WERI-Rb-1 (cell line): ENCODE measurements around the gene TMEM163.
"Not testable (repeated sequence)": the region's sequence is repeated elsewhere in the genome, so short reads cannot be mapped to it uniquely, and the experiment has no call there.

Experiments used
- DNase-seq: peaks from one replicate; pipeline ENCODE4 v3.0.0-alpha.2; 2020
- H3K27ac ChIP-seq: fragments of 250-450 bp; sonication (Bioruptor Pico); 2 replicates; pipeline ENCODE4 v1.5.1; 2020; ENCODE audit warnings: mild to moderate bottlenecking, moderate library complexity
- H3K27me3 ChIP-seq: fragments of 250-450 bp; sonication (Bioruptor Pico); 2 replicates; pipeline ENCODE4 v1.5.1; 2021; ENCODE audit warnings: mild to moderate bottlenecking, low read depth, moderate library complexity; ENCODE audit not compliant: insufficient read depth, severe bottlenecking
- H3K36me3 ChIP-seq: fragments of 250-450 bp; sonication (Bioruptor Pico); 2 replicates; pipeline ENCODE4 v1.5.1; 2020; ENCODE audit warnings: mild to moderate bottlenecking, moderate library complexity
- H3K4me3 ChIP-seq: 2 replicates; pipeline ENCODE4 v1.5.1; 2011; ENCODE audit warnings: low read depth, mild to moderate bottlenecking, control low read depth, low read length
- H3K9me3 ChIP-seq: fragments of 250-450 bp; sonication (Bioruptor Pico); 2 replicates; pipeline ENCODE4 v1.5.1; 2021; ENCODE audit warnings: mild to moderate bottlenecking, moderate library complexity; ENCODE audit not compliant: severe bottlenecking
- CTCF ChIP-seq: IDR thresholded peaks from 2 replicates; pipeline ENCODE4 v1.5.1; 2011; ENCODE audit warnings: low read depth, mild to moderate bottlenecking, control low read depth, inconsistent platforms, low read length

The TMEM163 gene

GRCh38 chr2:134592377-134592776 is 126.4 kb downstream of the TMEM163 start:
- no peak overlapping the region for H3K4me3 ChIP-seq
- DNase-seq, result no peak
- H3K36me3 ChIP-seq, result no peaks in the 10 kb centered on the region
- H3K9me3 ChIP-seq, result peaks cover 9% of the 10 kb centered on the region
- H3K27me3 ChIP-seq, result no peaks in the 10 kb centered on the region
- H3K27ac ChIP-seq, result no peak overlapping the region
- no peak for TF ChIP-seq CTCF

GRCh38 chr2:134591526-134591925 is 127.3 kb downstream of the TMEM163 start:
- no peak overlapping the region for H3K4me3 ChIP-seq
- no peak for DNase-seq
- no peaks in the 10 kb centered on the region for H3K36me3 ChIP-seq
- no peaks in the 10 kb centered on the region for H3K27me3 ChIP-seq
- no peak for TF ChIP-seq CTCF
- H3K27ac ChIP-seq, result no peak overlapping the region
- peaks cover 9% of the 10 kb centered on the region for H3K9me3 ChIP-seq

GRCh38 chr2:134590679-134591078 is 128.1 kb downstream of the TMEM163 start:
- Histone ChIP-seq H3K36me3 (no peaks in the 10 kb centered on the region), H3K9me3 (peaks cover 9% of the 10 kb centered on the region), H3K4me3 (no peak overlapping the region), H3K27me3 (no peaks in the 10 kb centered on the region), H3K27ac (no peak overlapping the region)
- no peak for DNase-seq
- no peak for TF ChIP-seq CTCF

GRCh38 chr2:134589171-134590083 is 129.4 kb downstream of the TMEM163 start:
- DNase-seq, H3K9me3 ChIP-seq, H3K27me3 ChIP-seq, H3K4me3 ChIP-seq, H3K36me3 ChIP-seq, H3K27ac ChIP-seq: not testable (repeated sequence)

DNA sequence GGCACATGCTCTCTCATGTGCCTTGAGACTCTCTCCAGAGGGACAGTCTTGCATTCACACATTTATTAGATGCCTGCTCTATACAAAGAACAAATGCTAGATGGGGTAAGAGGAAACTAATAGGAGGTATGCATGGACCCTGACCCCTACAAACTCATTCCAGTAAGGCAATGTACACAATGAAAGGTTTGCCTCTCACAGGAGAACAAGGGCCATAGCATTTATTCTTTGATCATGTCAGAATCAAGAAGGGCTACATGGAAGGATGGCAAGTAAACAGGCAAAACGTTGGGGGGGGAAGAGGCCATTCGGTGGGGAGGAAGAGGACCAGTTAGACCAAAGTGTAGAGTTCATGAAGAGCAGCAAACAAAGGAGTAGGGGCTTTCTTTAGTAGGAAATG is 130.2 kb downstream of the TMEM163 start:
- Histone ChIP-seq H3K4me3 (no peak overlapping the region), H3K9me3 (peaks cover 9% of the 10 kb centered on the region), H3K27ac (no peak overlapping the region), H3K36me3 (no peaks in the 10 kb centered on the region), H3K27me3 (no peaks in the 10 kb centered on the region)
- no peak for TF ChIP-seq CTCF
- no peak for DNase-seq

GRCh38 chr2:134586326-134586965 is 132.4 kb downstream of the TMEM163 start:
- H3K27me3 ChIP-seq, result no peaks in the 10 kb centered on the region

More at GRCh38 chr2:134586326-134586965, 132.4 kb downstream of the TMEM163 start:
- TF ChIP-seq CTCF, result no peak
- H3K36me3 ChIP-seq, result no peaks in the 10 kb centered on the region
- DNase-seq, result no peak
- no peak overlapping the region for H3K4me3 ChIP-seq
- H3K9me3 ChIP-seq, result peaks cover 9% of the 10 kb centered on the region
- no peak overlapping the region for H3K27ac ChIP-seq
